NCI-H1048 (cell line): Measurements from ENCODE around the gene WDR83.
"Not testable (repeated sequence)": the region's sequence is repeated elsewhere in the genome, so short reads cannot be mapped to it uniquely, and the experiment has no call there.

Experiments used
- DNase-seq: peaks from one replicate; lab custom pipeline; 2025; lab: John Stamatoyannopoulos, UW

Gene WDR83

GRCh38 chr19:12685831-12686230 is 19.2 kb downstream of the WDR83 start:
- DNase-seq = no peak

GRCh38 chr19:12687496-12688196 is 21.0 kb downstream of the WDR83 start, which contains the start of gene GNG14:
Gene GNG14 (plus strand): TSS chr19:12687998. CDS start chr19:12688049, 51 bp downstream.
- DNase-seq = no peak

GRCh38 chr19:12689012-12689411 is 22.4 kb downstream of the WDR83 start:
- no peak for DNase-seq

- DNase-seq = no peak
Measured at GRCh38 chr19:12689581-12690216, 23.1 kb downstream of the WDR83 start.

- no peak for DNase-seq
Measured at GRCh38 chr19:12692960-12693359, 26.4 kb downstream of the WDR83 start.

GRCh38 chr19:12694641-12695040 is 28.0 kb downstream of the WDR83 start:
- DNase-seq = no peak

- DNase-seq = no peak
Measured at GRCh38 chr19:12695096-12695495, 28.5 kb downstream of the WDR83 start.

GRCh38 chr19:12695514-12695913 is 28.9 kb downstream of the WDR83 start:
- no peak for DNase-seq

- no peak for DNase-seq
Measured at GRCh38 chr19:12695997-12696365, 29.4 kb downstream of the WDR83 start.

- peak; percentile 76 for DNase-seq
Measured at GRCh38 chr19:12696366-12697335, 30.0 kb downstream of the WDR83 start, which contains the start of gene FBXW9. Gene FBXW9 (minus strand): TSS chr19:12696631. CDS start chr19:12696581, 50 bp downstream.

- not testable (repeated sequence) for DNase-seq
Measured at GRCh38 chr19:12697425-12697824, 30.8 kb downstream of the WDR83 start.

GRCh38 chr19:12698138-12698537 is 31.5 kb downstream of the WDR83 start:
- DNase-seq = no peak

GRCh38 chr19:12701596-12702282 is 35.1 kb downstream of the WDR83 start:
- DNase-seq = no peak

GRCh38 chr19:12703046-12703445 is 36.4 kb downstream of the WDR83 start:
- DNase-seq = peak; percentile 47

- DNase-seq = no peak
Measured at GRCh38 chr19:12705169-12705568, 38.6 kb downstream of the WDR83 start.

- DNase-seq = no peak
Measured at GRCh38 chr19:12705654-12706331, 39.2 kb downstream of the WDR83 start.

- no peak for DNase-seq
Measured at GRCh38 chr19:12706332-12706718, 39.7 kb downstream of the WDR83 start.

GRCh38 chr19:12708641-12709040 is 42.0 kb downstream of the WDR83 start:
- no peak for DNase-seq

GRCh38 chr19:12711187-12711586 is 44.6 kb downstream of the WDR83 start:
- DNase-seq = no peak

- DNase-seq = not testable (repeated sequence)
Measured at GRCh38 chr19:12712077-12712476, 45.5 kb downstream of the WDR83 start.

GRCh38 chr19:12713304-12713703 is 46.7 kb downstream of the WDR83 start:
- DNase-seq = not testable (repeated sequence)
